Measurements from ENCODE around the gene SOX6. TPM values are rescaled to one million over a fixed set of nuclear protein-coding genes. Genes with fewer than 3 reads are reported as not detected.

Gene SOX6
- total RNA-seq, 4 donors from 2014 or later = 1.7 to 3.6 (median 3.2) TPM

DNA sequence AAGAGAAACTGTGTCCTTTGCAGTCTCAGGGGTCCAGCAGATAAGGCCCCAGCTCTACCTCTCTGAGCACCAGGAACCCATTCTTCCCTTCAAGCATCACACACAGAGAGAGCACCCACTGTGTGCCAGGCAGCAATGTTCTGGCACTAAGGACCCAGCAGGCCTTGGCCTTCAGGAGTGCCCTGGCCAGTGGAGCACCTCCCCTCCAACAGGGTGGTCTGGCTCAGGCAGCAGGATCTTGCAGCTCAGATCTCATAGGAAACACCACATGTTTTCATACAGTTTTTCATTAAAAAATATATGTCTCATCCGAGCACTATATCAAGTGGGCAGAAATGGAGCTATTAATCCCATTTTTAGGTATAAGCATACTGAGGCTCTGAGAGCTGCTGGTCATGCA, 410.6 kb downstream of the SOX6 start:
- Histone ChIP-seq H3K4me3 (no peak overlapping the region), H3K27ac (replicated peaks in 1 of 4) (no peak overlapping the region), H3K27me3 (no peaks in the 10 kb centered on the region), H3K9me3 (peaks cover 0 to 18% (median 0%) of the 10 kb centered on the region in 4 donors), H3K4me1 (peaks cover 0 to 5% (median 0%) of the 10 kb centered on the region in 4 donors), H3K36me3 (no peaks in the 10 kb centered on the region)
- 80% methylated on average over 1 of the region's 1 CpG for WGBS
- TF ChIP-seq EP300 (IDR thresholded peaks at IDR 0.05) (no peak), POLR2A (IDR thresholded peaks at IDR 0.05; ENCODE audit: low read depth) (no peak), POLR2AphosphoS5 (IDR thresholded peaks at IDR 0.05) (no peak)
- TF ChIP-seq, protein P1, sequence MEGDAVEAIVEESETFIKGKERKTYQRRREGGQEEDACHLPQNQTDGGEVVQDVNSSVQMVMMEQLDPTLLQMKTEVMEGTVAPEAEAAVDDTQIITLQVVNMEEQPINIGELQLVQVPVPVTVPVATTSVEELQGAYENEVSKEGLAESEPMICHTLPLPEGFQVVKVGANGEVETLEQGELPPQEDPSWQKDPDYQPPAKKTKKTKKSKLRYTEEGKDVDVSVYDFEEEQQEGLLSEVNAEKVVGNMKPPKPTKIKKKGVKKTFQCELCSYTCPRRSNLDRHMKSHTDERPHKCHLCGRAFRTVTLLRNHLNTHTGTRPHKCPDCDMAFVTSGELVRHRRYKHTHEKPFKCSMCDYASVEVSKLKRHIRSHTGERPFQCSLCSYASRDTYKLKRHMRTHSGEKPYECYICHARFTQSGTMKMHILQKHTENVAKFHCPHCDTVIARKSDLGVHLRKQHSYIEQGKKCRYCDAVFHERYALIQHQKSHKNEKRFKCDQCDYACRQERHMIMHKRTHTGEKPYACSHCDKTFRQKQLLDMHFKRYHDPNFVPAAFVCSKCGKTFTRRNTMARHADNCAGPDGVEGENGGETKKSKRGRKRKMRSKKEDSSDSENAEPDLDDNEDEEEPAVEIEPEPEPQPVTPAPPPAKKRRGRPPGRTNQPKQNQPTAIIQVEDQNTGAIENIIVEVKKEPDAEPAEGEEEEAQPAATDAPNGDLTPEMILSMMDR (IDR thresholded peaks at IDR 0.05) = no peak
- intact Hi-C loops (cut with DNase I) = loop anchor here (10.0 kb wide), 1 partner anchor 659 kb away; no protein-coding TSS in a partner anchor
- peak; percentile 64 for DNase-seq (ENCODE audit: extremely low spot score)

DNA sequence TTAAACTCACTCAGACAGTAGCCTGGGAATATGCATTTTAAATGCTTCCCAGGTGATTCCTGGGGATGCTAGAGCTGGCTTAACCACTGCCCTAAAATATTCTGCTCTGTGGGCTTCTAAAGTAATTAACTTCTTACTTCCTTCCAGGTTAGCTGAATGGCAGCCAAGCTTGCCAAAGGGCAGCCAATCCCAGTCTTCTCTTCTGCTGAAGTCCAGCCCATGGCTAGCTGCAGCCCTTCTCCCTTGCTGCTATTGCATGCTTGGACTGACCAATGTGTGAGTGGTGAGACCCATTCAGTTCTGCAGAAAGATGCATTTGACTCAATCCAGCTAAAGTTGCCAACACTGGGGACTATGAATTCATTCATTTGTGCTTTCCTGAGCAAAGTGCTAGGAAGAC, 411.9 kb downstream of the SOX6 start:
- H3K4me1 ChIP-seq = peaks cover 0 to 5% (median 0%) of the 10 kb centered on the region in 4 donors
- H3K27me3 ChIP-seq = no peaks in the 10 kb centered on the region
- H3K9me3 ChIP-seq = peaks cover 0 to 18% (median 0%) of the 10 kb centered on the region in 4 donors
- no peak overlapping the region for H3K4me3 ChIP-seq
- peak; percentile 31 for DNase-seq (ENCODE audit: extremely low spot score)
- H3K36me3 ChIP-seq = no peaks in the 10 kb centered on the region
- intact Hi-C loops (cut with DNase I) = loop anchor here (10.0 kb wide), 1 partner anchor 660 kb away; no protein-coding TSS in a partner anchor
- no peak overlapping the region for H3K27ac ChIP-seq (replicated peaks in 1 of 4)
- TF ChIP-seq, protein P1 (IDR thresholded peaks at IDR 0.05) = no peak
- TF ChIP-seq POLR2A (IDR thresholded peaks at IDR 0.05; ENCODE audit: low read depth) (no peak), POLR2AphosphoS5 (IDR thresholded peaks at IDR 0.05) (no peak), EP300 (IDR thresholded peaks at IDR 0.05) (no peak)

DNA sequence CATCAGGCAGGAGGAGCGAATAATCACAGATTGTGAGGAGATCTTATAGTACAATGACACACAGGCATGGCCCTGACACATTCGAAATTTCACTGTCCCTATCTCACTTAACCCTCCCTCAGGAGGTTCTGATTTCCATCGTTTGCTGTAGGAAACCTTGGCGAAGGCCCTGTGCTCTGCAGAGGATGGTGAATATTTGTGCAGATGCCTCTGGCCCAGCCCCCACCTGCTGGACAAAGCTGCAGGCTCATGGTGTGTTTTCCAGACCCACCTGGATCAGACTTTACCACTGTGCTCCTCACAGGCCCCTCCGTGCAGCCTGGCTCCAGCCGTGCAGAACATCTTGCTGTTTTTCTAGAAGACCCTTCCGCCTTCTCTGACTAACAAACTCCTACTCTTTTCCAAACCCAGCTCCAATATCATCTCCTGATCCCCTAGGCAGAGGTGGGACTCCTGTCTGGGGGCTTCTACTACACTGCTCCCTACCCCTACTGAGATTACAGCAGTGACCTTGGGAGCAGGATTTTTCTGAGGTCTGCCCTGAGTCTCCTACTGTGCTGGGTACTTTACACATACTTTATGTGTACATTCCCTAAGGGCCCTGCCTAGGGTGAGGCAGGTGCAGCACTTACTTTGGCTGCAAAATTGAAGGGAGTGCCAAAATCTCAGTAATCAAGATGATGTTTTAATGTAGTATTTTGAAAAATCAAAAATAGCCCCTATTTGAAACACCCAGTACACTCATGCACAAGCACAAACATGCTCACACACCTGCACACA, 412.7 kb downstream of the SOX6 start:
- peak; percentile 83 for DNase-seq (ENCODE audit: extremely low spot score)
- no peak for TF ChIP-seq EP300 (IDR thresholded peaks at IDR 0.05)
- TF ChIP-seq POLR2AphosphoS5 (IDR thresholded peaks at IDR 0.05) = no peak
- TF ChIP-seq POLR2A (IDR thresholded peaks at IDR 0.05; ENCODE audit: low read depth) = no peak
- TF ChIP-seq, protein P1 (IDR thresholded peaks at IDR 0.05) = no peak
- intact Hi-C loops (cut with DNase I) = loop anchor here (10.0 kb wide), 1 partner anchor 661 kb away; no protein-coding TSS in a partner anchor
- Histone ChIP-seq H3K9me3 (peaks cover 0 to 18% (median 0%) of the 10 kb centered on the region in 4 donors), H3K27ac (replicated peaks in 1 of 4) (no peak overlapping the region), H3K4me1 (peaks cover 0 to 5% (median 0%) of the 10 kb centered on the region in 4 donors), H3K27me3 (no peaks in the 10 kb centered on the region), H3K4me3 (no peak overlapping the region), H3K36me3 (no peaks in the 10 kb centered on the region)
- 95% methylated on average over 7 of the region's 7 CpGs for WGBS

DNA sequence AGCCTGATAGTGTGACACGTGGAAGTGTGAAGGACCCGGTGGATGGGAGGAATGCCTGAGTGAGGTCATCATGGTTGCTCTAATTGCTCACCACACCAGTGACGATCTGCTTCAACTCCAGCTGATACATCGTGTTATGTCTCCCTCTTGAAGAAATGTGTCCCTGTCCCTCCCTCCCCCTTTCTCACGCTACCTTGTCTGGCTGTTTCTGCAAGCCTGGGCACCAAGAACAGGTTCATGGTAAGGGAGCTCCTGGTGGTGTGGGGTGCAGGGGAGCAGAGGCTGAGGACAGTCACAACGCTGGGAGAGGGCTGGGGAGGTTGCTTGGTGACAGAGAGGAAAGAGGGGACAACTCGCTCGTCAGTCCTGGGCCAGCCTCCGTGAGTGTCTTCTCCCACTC, 413.4 kb downstream of the SOX6 start:
- WGBS = 98% methylated on average over 9 of the region's 9 CpGs
- intact Hi-C loops (cut with DNase I) = loop anchor here (10.0 kb wide), 1 partner anchor 662 kb away; no protein-coding TSS in a partner anchor
- Histone ChIP-seq H3K4me3 (no peak overlapping the region), H3K9me3 (peaks cover 0 to 18% (median 0%) of the 10 kb centered on the region in 4 donors), H3K4me1 (peaks cover 0 to 12% (median 5%) of the 10 kb centered on the region in 4 donors), H3K27ac (replicated peaks in 1 of 4) (no peak overlapping the region), H3K36me3 (no peaks in the 10 kb centered on the region), H3K27me3 (no peaks in the 10 kb centered on the region)
- DNase-seq (ENCODE audit: extremely low spot score) = peak; percentile 64
- TF ChIP-seq, protein P1 (IDR thresholded peaks at IDR 0.05) = no peak
- TF ChIP-seq POLR2AphosphoS5 (IDR thresholded peaks at IDR 0.05) (no peak), POLR2A (IDR thresholded peaks at IDR 0.05; ENCODE audit: low read depth) (no peak), EP300 (IDR thresholded peaks at IDR 0.05) (no peak)

Measured in esophagus muscularis mucosa (tissue), 4 donors.